Measurements from ENCODE around the gene TNFRSF19.

Gene TNFRSF19

GRCh38 chr13:23667750-23668149, 97.5 kb downstream of the TNFRSF19 start:
- no peak overlapping the region for H3K27ac ChIP-seq

DNA sequence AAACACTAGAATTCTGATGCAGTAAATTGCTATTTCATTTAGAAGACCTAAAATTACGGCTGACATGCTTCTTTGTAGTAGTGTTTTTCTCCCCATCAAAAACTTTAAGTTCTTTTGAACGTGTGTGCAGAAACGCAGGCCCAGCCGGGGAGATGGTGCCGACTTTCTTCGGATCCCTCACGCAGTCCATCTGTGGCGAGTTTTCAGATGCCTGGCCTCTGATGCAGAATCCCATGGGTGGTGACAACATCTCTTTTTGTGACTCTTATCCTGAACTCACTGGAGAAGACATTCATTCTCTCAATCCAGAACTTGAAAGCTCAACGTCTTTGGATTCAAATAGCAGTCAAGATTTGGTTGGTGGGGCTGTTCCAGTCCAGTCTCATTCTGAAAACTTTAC, 98.3 kb downstream of the TNFRSF19 start:
- Histone ChIP-seq H4K20me1 (ENCODE audit: insufficient read depth) (no peaks in the 10 kb centered on the region), H3K79me2 (ENCODE audit: insufficient read depth, low read depth) (no peaks in the 10 kb centered on the region), H3K4me2 (no peak overlapping the region), H3K27me3 (ENCODE audit: insufficient read depth, low read depth) (no peaks in the 10 kb centered on the region), H3K4me1 (ENCODE audit: low read depth, poor library complexity, severe bottlenecking) (no peaks in the 10 kb centered on the region), H3K4me3 (IDR thresholded peaks at IDR 0.05; ENCODE audit: insufficient read depth, low read depth, low read length) (no peak overlapping the region), H3K27ac (no peak overlapping the region), H3K36me3 (ENCODE audit: insufficient read depth) (no peaks in the 10 kb centered on the region), H2AFZ (ENCODE audit: low read depth) (no peak overlapping the region), H3K9ac (no peak overlapping the region)
- TF ChIP-seq CTCF (conservative IDR thresholded peaks at IDR 0.05; ENCODE audit: low read depth, low read length), result no peak

More at GRCh38 chr13:23667750-23668149, 97.5 kb downstream of the TNFRSF19 start:
- no peaks in the 10 kb centered on the region for H3K27me3 ChIP-seq (ENCODE audit: insufficient read depth, low read depth)
- H3K4me3 ChIP-seq (IDR thresholded peaks at IDR 0.05; ENCODE audit: insufficient read depth, low read depth, low read length), result no peak overlapping the region
- no peaks in the 10 kb centered on the region for H3K79me2 ChIP-seq (ENCODE audit: insufficient read depth, low read depth)
- no peak for TF ChIP-seq CTCF (conservative IDR thresholded peaks at IDR 0.05; ENCODE audit: low read depth, low read length)
- no peak overlapping the region for H3K9ac ChIP-seq
- no peaks in the 10 kb centered on the region for H4K20me1 ChIP-seq (ENCODE audit: insufficient read depth)
- no peak overlapping the region for H2AFZ ChIP-seq (ENCODE audit: low read depth)
- H3K4me1 ChIP-seq (ENCODE audit: low read depth, poor library complexity, severe bottlenecking), result no peaks in the 10 kb centered on the region
- H3K36me3 ChIP-seq (ENCODE audit: insufficient read depth), result no peaks in the 10 kb centered on the region
- H3K4me2 ChIP-seq, result no peak overlapping the region

- Histone ChIP-seq H3K4me2 (no peak overlapping the region), H3K4me1 (ENCODE audit: low read depth, poor library complexity, severe bottlenecking) (no peaks in the 10 kb centered on the region), H3K27me3 (ENCODE audit: insufficient read depth, low read depth) (no peaks in the 10 kb centered on the region), H3K79me2 (ENCODE audit: insufficient read depth, low read depth) (no peaks in the 10 kb centered on the region), H2AFZ (ENCODE audit: low read depth) (no peak overlapping the region), H4K20me1 (ENCODE audit: insufficient read depth) (no peaks in the 10 kb centered on the region), H3K36me3 (ENCODE audit: insufficient read depth) (no peaks in the 10 kb centered on the region), H3K9ac (no peak overlapping the region), H3K27ac (no peak overlapping the region), H3K4me3 (IDR thresholded peaks at IDR 0.05; ENCODE audit: insufficient read depth, low read depth, low read length) (no peak overlapping the region)
- no peak for TF ChIP-seq CTCF (conservative IDR thresholded peaks at IDR 0.05; ENCODE audit: low read depth, low read length)
Observed at GRCh38 chr13:23670793-23671192, 100.6 kb downstream of the TNFRSF19 start.

- no peak overlapping the region for H3K27ac ChIP-seq
- no peak for TF ChIP-seq CTCF (conservative IDR thresholded peaks at IDR 0.05; ENCODE audit: low read depth, low read length)
- H3K4me3 ChIP-seq (IDR thresholded peaks at IDR 0.05; ENCODE audit: insufficient read depth, low read depth, low read length), result no peak overlapping the region
- H3K79me2 ChIP-seq (ENCODE audit: insufficient read depth, low read depth), result no peaks in the 10 kb centered on the region
- no peaks in the 10 kb centered on the region for H3K4me1 ChIP-seq (ENCODE audit: low read depth, poor library complexity, severe bottlenecking)
- H4K20me1 ChIP-seq (ENCODE audit: insufficient read depth), result no peaks in the 10 kb centered on the region
- no peak overlapping the region for H3K9ac ChIP-seq
- no peak overlapping the region for H2AFZ ChIP-seq (ENCODE audit: low read depth)
- no peaks in the 10 kb centered on the region for H3K27me3 ChIP-seq (ENCODE audit: insufficient read depth, low read depth)
- H3K4me2 ChIP-seq, result no peak overlapping the region
- H3K36me3 ChIP-seq (ENCODE audit: insufficient read depth), result no peaks in the 10 kb centered on the region
Observed at GRCh38 chr13:23671377-23671776, 101.2 kb downstream of the TNFRSF19 start.
